Activated T-helper 9 cell treated with anti-CD3 and anti-CD28 coated beads, Interleukin-2, amount 50 U/mL, for 16 hours (primary cell): ENCODE measurements around the gene PTPRN2.
"Not testable (repeated sequence)": the region's sequence is repeated elsewhere in the genome, so short reads cannot be mapped to it uniquely, and the experiment has no call there.

Experiments
- DNase-seq: peaks from one replicate; pipeline ENCODE4 v3.0.0-alpha.2; 2020; ENCODE audit warnings: low read depth

The PTPRN2 gene

GRCh38 chr7:157903296-157903695, 684.3 kb downstream of the PTPRN2 start:
- DNase-seq, result no peak

- DNase-seq, result not testable (repeated sequence)
Measured at GRCh38 chr7:157901816-157902610, 685.6 kb downstream of the PTPRN2 start.

GRCh38 chr7:157901166-157901565, 686.5 kb downstream of the PTPRN2 start:
- no peak for DNase-seq

DNA sequence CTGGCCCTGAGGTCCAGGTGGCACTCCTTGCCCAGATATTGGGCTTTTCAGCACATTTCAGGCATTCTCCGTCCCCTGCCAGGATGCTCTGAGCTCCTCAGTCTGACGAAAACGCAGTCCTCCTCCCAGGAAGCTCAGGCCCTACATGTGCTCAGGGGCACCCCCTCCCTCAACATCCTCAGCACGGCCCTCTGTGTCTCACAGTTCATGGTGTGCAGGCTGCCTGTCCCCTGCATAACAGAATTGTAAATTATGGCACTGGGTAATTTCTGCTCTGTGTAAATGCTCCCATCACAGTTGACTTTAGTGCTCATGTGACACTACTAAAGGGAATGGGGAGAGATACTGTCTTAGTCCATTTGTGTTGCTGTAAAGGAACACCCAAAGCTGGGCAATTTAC, 687.1 kb downstream of the PTPRN2 start:
- DNase-seq, result no peak

DNA sequence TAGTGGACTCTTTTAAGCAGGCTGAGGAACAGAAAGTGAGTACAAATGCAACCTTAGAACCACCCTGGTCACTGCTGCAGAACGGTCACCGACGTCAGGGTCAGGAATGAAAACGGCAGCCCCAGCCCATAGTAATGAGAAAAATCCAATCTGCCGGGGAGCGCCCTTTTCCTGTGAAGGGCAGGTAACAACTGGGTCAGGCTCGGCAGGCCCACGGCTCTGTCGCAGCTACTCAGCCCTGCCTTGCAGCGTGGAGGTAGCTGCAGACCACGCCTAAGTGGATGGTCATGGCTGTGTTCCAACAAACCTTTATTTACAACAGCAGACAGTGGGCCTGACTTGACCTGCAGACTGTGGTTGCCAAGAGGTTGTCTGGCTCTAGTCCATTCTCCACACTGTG, 687.6 kb downstream of the PTPRN2 start:
- DNase-seq, result no peak

- DNase-seq, result no peak
Measured at GRCh38 chr7:157898802-157899505, 688.7 kb downstream of the PTPRN2 start.

- DNase-seq, result no peak
Measured at GRCh38 chr7:157898261-157898660, 689.4 kb downstream of the PTPRN2 start.

GRCh38 chr7:157897681-157898080, 689.9 kb downstream of the PTPRN2 start:
- no peak for DNase-seq

DNA sequence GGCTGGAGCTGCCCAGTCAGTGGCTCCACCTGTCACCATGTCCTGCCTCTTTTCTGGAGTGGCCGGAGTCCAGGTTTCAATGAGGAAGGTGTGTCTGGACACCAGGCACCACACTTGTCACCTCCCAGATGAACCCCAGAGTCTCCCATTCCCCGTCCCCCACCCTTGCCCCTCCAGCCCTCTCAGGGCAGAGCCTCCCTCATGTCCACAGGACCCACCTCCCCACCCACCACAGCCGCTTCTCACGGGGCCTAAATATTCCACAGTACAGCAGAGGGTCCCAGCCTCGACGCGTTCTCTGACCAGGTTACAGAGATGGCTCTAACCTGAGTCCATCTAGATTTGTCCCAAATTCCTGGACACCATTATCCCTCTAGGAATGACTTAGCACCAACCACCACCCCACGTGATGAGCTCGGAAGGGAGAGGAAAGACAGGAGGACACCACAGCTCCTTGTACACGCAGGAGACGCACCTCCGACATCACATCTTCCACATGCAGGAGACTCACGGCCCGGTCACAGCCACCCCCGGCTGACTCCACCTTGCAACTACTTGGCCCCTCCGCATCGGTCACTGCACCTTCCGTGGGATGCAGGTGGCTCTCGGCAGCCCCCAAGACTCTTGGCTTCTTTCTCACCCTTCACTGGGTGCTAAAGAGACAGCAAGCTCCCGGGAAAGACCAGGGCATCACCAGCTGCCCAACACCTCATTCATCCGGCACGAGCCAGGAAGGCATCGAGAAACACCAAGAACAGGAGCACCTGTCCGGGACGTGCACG, 690.7 kb downstream of the PTPRN2 start:
- DNase-seq, result no peak

DNA sequence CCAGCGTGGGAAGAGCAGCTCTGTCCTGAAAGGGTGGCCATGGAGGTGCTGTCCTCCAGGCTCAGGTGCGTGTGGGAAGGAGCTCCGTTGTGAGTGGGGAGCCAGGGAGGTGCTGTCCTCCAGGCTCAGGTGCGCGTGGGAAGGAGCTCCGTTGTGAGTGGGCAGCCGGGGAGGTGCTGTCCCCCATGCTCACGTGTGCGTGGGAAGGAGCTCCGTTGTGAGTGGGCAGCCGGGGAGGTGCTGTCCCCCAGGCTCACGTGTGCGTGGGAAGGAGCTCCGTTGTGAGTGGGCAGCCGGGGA, 691.3 kb downstream of the PTPRN2 start:
- DNase-seq, result not testable (repeated sequence)

DNA sequence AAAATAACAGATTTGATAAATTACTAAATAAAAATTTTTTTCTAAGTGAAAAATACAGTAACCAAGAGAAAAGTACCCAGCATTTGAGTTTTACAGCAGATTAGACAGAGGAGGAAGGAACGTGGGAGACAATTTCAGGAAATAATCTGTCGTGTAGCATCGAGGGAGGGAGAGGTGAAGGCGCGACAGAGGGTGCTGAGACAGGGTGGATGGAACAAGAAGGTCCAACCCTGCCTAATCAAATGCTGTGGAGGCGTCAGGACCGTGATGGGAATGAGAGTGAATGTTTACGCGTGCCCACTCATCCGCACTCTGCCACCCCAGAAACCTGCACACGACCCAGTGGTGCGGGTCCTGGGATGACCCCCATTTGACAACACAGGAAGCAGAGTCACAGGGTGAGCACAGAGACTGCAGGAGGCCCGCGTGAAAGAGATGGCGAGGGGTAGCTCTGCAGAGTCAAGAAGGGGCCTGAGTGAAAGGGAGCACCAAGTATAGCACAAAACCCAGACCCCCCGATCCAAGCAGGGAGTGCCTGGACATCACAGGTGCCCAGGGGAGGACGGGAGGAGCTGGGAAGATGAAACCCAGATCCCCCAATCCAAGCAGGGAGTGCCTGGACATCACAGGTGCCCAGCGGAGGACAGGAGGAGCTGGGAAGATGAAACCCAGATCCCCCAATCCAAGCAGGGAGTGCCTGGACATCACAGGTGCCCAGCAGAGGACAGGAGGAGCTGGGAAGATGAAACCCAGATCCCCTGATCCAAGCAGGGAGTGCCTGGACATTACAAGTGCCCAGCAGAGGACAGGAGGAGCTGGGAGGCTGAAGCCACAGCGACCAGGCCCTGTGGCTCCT, 691.9 kb downstream of the PTPRN2 start:
- no peak for DNase-seq

DNA sequence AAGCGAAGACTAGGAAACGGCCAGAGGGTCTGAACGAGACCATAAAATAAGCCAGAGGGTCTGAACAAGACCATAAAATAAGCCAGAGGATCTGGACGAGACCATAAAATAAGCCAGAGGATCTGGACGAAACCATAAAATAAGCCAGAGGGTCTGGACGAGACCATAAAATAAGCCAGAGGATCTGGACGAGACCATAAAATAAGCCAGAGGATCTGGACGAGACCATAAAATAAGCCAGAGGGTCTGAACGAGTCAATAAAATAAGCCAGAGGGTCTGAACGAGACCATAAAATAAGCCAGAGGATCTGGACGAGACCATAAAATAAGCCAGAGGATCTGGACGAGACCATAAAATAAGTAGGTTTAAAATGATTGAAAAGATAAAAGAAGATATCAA, 692.5 kb downstream of the PTPRN2 start:
- DNase-seq, result not testable (repeated sequence)

DNA sequence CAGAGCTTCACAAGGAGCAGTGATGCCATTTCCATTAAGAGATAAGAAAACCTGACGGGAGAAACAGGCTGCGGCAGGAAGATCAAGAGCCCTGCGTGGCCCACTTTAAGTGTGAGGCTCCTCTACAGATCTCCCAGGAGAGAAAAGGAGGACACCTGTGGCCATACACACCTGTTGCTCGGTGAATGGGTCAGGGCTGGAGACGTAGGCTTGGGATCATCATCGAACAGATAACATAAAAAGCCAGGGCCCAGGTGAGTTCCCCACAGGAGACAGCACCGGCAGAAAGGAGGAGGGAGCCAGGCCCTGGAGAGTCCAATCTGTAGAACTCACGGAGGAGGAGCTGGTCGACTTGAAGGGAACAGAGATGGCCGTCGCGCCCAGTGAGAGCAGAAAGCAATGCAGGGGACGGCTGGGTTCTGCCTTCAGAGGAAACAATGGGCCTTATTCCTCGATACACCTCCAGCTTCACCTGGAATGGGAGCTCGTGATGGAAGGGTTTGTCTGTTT, 694.0 kb downstream of the PTPRN2 start:
- no peak for DNase-seq

DNA sequence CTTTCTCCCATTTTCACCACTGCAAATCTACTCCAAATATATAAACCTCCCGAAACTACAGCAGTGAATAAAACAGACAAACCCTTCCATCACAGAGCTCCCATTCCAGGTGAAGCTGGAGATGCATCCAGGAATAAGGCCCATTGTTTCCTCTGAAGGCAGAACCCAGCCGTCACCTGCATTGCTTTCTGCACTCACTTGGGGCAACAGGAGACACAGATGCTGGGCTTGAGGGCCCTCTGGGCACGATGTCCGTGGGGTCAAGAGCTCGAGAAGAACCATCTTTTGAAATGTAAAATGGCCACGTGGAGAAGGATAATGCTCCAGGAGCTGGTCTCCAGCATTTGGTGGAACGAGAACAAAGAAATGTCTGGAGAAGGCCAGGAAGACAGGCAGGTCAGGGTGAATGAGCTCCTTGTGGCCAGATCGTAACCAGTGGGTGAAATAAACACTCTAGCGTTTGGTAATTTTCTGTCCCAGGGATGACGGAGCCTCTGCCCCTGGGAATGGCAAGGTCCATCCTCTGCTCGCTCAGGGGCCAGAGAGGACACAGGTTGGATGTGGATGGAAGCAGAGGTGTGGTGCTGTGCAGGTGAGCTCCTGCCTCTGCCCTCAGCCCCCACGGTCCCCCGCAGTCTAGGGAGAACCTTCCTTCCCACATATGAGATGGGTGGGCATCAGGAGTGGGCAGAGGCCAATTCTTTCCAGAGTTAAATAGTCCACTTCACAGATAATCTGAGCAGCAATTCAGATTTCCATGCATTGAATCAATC, 694.7 kb downstream of the PTPRN2 start:
- DNase-seq, result no peak

GRCh38 chr7:157890921-157891401, 696.7 kb downstream of the PTPRN2 start:
- DNase-seq, result no peak

DNA sequence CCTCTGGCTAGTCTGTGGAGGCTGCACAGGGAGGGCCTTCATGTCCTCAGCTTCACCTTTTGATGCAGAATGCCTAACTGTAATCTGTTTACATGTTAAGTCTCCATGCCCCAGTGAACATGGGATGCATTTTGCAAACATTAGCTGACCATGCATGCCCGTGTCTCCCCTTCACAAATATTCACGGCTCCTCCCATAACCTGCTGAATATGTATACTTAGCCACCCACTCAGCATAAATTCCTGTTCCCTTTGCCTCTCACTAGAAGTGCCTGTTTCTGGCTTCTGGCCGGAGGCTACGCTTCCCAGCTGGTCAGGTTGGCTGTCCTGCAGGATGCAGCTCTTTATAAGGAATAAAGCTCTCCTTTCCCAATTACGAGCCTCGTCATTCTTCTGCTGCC, 698.1 kb downstream of the PTPRN2 start:
- no peak for DNase-seq

GRCh38 chr7:157888579-157888978, 699.0 kb downstream of the PTPRN2 start:
- no peak for DNase-seq

- no peak for DNase-seq
Measured at GRCh38 chr7:157887400-157887799, 700.2 kb downstream of the PTPRN2 start.

DNA sequence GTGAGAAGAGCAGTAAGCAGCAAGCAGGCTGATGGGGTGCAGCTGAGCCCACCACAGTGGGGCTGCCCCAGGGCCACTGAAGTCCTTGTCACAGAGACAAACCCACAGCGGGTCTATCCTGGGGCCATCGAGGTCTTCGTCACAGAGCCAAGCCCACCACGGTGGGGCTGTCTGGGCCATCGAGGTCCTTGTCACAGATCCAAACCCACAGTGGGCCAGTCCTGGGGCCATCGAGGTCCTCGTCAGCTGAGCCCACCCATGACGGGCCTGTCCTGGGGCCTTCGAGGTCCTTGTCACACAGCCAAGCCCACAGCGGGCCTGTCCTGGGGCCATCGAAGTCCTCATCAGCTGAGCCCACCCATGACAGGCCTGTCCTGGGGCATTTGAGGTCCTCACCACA, 700.9 kb downstream of the PTPRN2 start:
- DNase-seq, result no peak

- DNase-seq, result no peak
Measured at GRCh38 chr7:157886266-157886665, 701.4 kb downstream of the PTPRN2 start.

- no peak for DNase-seq
Measured at GRCh38 chr7:157885140-157885539, 702.5 kb downstream of the PTPRN2 start.
